ENCODE results near the gene RPP21. TPM values are rescaled to one million over a fixed set of nuclear protein-coding genes. Genes with fewer than 3 reads are reported as not detected.
A peak's percentile ranks its signal among the peaks of the same experiment; 100 is the strongest.

RPP21 gene
- 30.6 TPM for total RNA-seq (ENCODE audit: insufficient read depth, low replicate concordance)

DNA sequence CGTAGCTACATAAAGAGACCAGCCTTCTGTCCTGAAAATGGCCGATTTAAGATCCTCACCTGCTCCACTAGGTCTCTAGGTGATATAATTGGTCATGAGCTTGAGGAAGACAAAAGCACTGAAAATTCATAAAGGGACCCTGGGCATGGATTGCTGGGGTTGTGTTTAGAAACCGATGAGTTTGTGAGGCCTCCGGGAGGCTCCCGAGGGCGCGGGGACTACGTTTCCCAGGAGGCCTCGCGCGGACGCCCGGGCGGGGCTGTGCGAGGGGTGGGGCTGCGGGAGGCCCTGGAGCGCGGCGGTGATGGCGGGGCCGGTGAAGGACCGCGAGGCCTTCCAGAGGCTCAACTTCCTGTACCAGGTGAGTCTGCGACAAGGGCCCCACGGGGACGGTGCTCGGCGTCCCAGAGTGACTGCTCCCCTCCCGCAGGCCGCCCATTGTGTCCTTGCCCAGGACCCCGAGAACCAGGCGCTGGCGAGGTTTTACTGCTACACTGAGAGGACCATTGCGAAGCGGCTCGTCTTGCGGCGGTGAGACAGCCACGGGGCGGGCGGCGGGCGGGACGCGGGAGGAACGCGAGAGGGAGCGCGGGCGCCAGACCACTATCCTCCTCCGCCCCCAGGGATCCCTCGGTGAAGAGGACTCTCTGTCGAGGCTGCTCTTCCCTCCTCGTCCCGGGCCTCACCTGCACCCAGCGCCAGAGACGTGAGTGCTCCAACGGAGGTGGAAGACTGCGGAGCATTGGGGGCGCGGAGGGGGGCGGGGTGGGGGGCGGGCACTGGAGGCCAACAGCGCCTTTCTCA lies at the start of gene RPP21:
TSS of gene RPP21 (plus strand) at position 289 of the 804 bp plus-strand sequence. CDS start at position 305, 16 bp downstream.
- peak; percentile 89 for DNase-seq (ENCODE audit: low spot score)

- DNase-seq (ENCODE audit: low spot score): no peak
Observed at GRCh38 chr6:30295837-30296236, 49.1 kb upstream of the RPP21 start.

GRCh38 chr6:30304002-30304401 lies 41.0 kb upstream of the RPP21 start:
- no peak for DNase-seq (ENCODE audit: low spot score)

DNA sequence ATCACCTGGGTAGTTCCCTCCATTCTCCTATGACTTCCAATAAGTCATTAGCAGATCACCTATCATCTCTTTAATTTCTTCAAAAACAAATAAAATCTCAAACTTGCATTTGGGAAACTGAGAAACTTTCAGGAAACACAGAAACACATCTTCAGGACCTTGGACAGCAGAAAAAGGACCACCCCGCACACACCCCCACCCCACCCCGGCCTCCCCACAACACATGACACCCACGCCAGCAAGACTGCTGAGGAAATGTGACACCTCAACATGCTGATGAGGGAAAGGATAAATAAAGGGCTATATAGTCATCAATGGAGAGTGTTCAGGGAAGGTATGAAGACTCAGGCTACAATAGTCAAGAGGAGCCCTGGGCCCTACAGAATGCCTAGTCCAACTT lies 33.9 kb upstream of the RPP21 start:
- no peak for DNase-seq (ENCODE audit: low spot score)

GRCh38 chr6:30311671-30312070 lies 33.3 kb upstream of the RPP21 start:
- DNase-seq (ENCODE audit: low spot score): no peak

DNA sequence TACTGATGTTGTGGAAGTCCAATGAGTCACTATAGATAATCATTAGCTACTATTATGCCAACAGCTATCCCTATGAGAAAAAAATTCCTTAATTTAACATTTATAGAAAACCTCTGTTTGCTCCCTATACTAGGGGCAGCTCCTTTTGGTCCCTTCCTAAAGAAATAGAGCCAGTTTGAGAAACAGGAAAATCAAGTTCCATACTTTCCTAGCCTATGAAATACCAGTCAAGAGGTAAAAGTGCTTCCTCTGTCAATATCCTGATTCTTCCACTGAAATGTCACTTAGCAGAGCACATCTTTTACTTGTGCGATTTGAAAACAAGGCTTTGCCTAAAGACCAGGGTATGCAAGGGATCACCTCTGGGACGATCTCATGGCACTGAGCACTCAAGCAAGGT lies 32.7 kb upstream of the RPP21 start:
- DNase-seq (ENCODE audit: low spot score): no peak

- no peak for DNase-seq (ENCODE audit: low spot score)
Observed at GRCh38 chr6:30312676-30313321, 32.2 kb upstream of the RPP21 start.

- no peak for DNase-seq (ENCODE audit: low spot score)
Observed at GRCh38 chr6:30315156-30315555, 29.8 kb upstream of the RPP21 start.

GRCh38 chr6:30317913-30318589 lies 26.9 kb upstream of the RPP21 start:
- DNase-seq (ENCODE audit: low spot score): no peak

- no peak for DNase-seq (ENCODE audit: low spot score)
Observed at GRCh38 chr6:30319146-30319835, 25.7 kb upstream of the RPP21 start.

- DNase-seq (ENCODE audit: low spot score): no peak
Observed at GRCh38 chr6:30321692-30322388, 23.1 kb upstream of the RPP21 start.

GRCh38 chr6:30322527-30323501 lies 22.1 kb upstream of the RPP21 start:
- DNase-seq (ENCODE audit: low spot score): no peak

DNA sequence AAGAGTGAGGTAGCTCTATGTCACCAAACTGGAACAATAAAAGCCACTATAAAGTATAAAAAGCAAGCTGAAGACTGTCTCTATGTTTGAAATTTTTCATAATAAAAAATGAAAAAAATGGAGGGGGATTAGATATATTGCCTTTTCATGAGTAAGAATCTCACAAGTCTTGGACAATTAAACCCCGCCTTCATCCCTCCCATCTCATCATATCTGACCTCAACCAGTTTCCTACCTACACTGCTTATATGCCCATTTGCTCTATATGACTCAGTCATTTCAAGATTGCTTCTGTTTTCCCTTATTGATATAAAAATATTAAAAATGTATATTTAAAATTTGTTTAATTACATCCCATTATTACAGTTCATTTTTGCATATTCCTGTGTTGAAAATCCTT lies 21.1 kb upstream of the RPP21 start:
- no peak for DNase-seq (ENCODE audit: low spot score)

DNA sequence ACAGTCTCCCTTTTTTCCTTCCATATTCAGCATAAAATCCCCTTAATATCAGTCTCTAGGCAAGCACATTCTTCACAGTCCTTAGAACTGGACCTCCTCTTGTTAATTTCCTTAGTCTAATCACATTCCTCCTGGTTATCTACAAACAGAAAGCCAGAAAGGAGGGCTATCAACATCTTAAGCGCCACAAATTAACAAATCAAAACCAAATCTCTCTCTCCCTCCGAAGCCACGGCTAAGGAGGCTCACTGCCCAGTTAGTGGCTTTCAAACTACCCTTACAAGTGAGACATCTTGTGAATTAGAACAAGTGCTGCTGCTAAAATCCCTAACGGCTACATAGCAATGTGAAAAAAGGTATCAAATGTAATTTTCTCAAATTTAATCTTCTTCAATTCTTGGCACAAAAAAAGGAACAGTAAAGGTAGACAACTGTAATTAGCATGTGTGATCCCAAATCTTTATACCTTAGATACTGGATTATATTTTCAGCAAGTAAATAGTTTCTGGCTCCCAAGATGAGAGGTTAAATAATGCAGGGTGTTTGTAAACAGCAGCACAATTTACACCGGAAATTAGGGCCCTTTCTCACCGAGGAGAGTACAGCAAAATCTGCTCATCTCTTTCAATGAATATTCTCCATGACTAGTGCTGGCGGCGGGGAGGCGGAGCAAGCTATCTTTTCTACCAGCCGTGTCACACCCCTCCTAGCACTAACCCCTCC lies 19.6 kb upstream of the RPP21 start:
- no peak for DNase-seq (ENCODE audit: low spot score)

- peak; percentile 87 for DNase-seq (ENCODE audit: low spot score)
Observed at GRCh38 chr6:30325873-30326525, 19.0 kb upstream of the RPP21 start.

DNA sequence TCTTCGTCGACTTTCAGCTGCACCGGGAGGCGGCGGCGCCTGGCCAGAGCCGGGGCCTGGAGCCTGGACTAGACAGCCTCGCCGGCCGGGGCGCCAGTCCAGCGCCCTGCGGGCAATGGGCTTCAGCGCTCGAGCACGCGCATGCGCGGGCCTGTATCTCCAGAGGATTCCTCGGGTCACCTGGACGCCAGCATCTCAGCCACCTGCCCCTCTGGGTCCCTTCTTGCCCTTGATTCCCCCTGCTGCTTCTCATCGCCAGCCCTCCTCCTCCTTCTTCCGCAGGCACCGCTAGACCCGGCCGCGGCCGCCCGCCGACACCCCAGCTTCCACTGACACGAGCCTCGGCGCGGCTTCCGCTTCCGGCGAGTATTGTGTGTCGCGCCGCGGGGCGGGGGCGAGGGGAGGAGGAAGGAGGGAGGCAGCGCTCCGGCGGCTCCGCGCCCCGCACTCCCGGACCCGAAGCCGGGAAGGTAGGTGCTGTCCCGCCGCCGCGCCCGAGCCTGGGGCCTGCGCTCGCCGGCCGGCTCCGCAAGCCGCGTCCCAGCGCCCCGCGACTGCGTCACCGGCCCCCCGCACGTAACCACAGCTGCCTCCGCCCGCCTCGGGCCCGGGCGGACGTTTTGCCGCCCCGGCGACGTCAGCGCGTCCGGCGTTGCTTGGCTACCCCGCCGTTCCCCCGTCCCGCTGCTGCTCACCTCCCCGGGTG lies 18.3 kb upstream of the RPP21 start, which contains the start of gene TRIM39:
TSS of gene TRIM39 (plus strand) at position 402 of the 706 bp plus-strand sequence. CDS start 2,391 bp downstream, outside the sequence.
- DNase-seq (ENCODE audit: low spot score): peak; percentile 91

- DNase-seq (ENCODE audit: low spot score): no peak
Observed at GRCh38 chr6:30327232-30327746, 17.7 kb upstream of the RPP21 start.

GRCh38 chr6:30328397-30328796 lies 16.6 kb upstream of the RPP21 start:
- DNase-seq (ENCODE audit: low spot score): no peak
